BLaER1 (cell line): Measurements from ENCODE around the gene F8A2.
"Not testable (repeated sequence)": the region's sequence is repeated elsewhere in the genome, so short reads cannot be mapped to it uniquely, and the experiment has no call there.

ENCODE experiments used
- H3K27ac ChIP-seq: shearing (Covaris generic); formaldehyde crosslinking; 2 replicates; pipeline ENCODE4 v1.8.1; 2022
- H3K27me3 ChIP-seq: shearing (Covaris generic); formaldehyde crosslinking; 2 replicates; pipeline ENCODE4 v1.8.1; 2022
- H3K36me3 ChIP-seq: shearing (Covaris generic); formaldehyde crosslinking; 2 replicates; pipeline ENCODE4 v1.8.1; 2022
- H3K4me1 ChIP-seq: shearing (Covaris generic); formaldehyde crosslinking; 2 replicates; pipeline ENCODE4 v1.8.1; 2022
- H3K4me2 ChIP-seq: shearing (Covaris generic); formaldehyde crosslinking; 2 replicates; pipeline ENCODE4 v1.8.1; 2022
- H3K4me3 ChIP-seq: shearing (Covaris generic); formaldehyde crosslinking; 2 replicates; pipeline ENCODE4 v1.8.1; 2022
- H3K9ac ChIP-seq: shearing (Covaris generic); formaldehyde crosslinking; 2 replicates; pipeline ENCODE4 v1.8.1; 2022
- H3K9me3 ChIP-seq: shearing (Covaris generic); formaldehyde crosslinking; 2 replicates; pipeline ENCODE4 v1.8.1; 2022
- H4K20me1 ChIP-seq: shearing (Covaris generic); formaldehyde crosslinking; 2 replicates; pipeline ENCODE4 v1.8.1; 2022
- Cebpa-rat ChIP-seq: shearing (Covaris generic); IDR thresholded peaks from 2 replicates; pipeline ENCODE4 v1.8.1; 2022

Gene F8A2

DNA sequence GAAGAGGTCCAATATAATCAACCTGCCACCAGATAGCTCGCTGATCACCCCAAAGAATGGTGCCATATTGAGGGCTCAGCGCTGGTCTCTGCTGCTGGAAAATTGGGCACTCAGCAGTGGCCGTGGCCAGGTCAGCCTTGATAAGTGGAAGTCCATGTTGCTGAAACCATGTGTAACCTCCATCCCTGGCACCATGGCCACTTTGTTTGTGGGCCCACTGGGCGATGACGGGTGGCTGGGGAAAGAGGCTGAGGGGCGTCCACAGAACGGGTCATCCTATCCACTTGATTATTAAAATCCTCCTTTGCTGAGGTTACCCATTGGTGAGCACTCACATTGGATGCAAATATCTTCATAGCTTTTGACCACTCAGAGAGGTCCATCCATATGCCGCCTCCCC, 7.7 kb downstream of the F8A2 start:
- Histone ChIP-seq H3K4me1 (0 out of 2 replicates have a peak, but pooled peaks cover 3% of the 10 kb centered on the region), H3K36me3 (peaks cover 10% of the 10 kb centered on the region; the same call in 1 of the 2 replicates), H3K4me3 (no peak overlapping the region), H4K20me1 (no peaks in the 10 kb centered on the region), H3K27ac (no peak overlapping the region), H3K9ac (no peak overlapping the region), H3K27me3 (peaks cover 12% of the 10 kb centered on the region; the same call in 1 of the 2 replicates), H3K9me3 (peaks cover 56% of the 10 kb centered on the region), H3K4me2 (no peak overlapping the region)
- no peak for TF ChIP-seq Cebpa-rat

DNA sequence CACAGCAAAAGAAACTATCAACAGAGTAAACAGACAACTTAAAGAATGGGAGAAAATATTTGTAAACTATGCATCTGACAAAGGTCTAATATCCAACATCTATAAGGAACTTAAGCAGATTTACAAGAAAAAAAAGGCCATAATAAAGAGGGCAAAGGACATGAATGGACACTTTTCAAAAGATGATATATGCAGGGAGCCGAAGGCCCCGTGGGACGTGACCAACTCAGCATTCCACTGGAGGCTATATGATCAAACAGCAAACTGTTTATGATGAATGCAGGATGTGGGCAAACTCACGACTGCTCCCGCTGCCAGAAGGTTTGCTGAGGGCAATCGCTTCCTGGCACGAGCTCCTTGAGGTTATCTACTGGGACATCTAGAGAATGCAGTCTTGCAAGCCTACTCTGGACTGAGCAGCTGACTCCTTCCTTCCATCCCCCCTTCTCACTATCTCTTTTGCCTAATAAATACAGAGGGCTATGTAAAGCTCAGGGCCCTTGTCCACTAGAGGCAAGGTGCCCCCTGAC, 12.9 kb downstream of the F8A2 start:
- Histone ChIP-seq H3K27me3 (peaks cover 16% of the 10 kb centered on the region; the same call in 1 of the 2 replicates), H3K4me2 (peak overlapping the region; percentile 28; the same call in 1 of the 2 replicates), H3K9me3 (peaks cover 50% of the 10 kb centered on the region)
- not testable (repeated sequence) for H3K9ac ChIP-seq, H4K20me1 ChIP-seq, H3K36me3 ChIP-seq, H3K27ac ChIP-seq, H3K4me3 ChIP-seq, H3K4me1 ChIP-seq

DNA sequence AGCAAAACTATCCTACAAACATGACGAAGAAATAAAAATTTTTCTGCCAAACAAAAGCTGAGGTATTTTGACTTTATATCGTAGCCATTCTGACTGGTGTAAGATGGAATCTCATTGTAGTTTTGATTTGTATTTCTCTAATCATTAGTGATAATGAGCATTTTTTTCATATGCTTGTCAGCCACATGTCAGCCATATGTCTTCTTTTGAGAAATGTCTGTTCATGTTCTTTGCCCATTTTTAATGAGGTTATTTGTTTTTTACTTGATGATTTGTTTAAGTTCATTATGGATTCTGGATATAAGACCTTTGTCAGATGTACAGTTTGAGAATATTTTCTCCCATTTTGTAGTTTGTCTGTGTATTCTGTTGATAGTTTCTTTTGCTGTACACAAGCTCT, 24.5 kb downstream of the F8A2 start:
- no peak overlapping the region for H3K27ac ChIP-seq
- H3K4me2 ChIP-seq, result no peak overlapping the region
- H3K4me3 ChIP-seq, result no peak overlapping the region
- no peak for TF ChIP-seq Cebpa-rat
- no peak overlapping the region for H3K9ac ChIP-seq
- peaks cover 28% of the 10 kb centered on the region for H3K9me3 ChIP-seq
- no peaks in the 10 kb centered on the region for H3K4me1 ChIP-seq
- no peaks in the 10 kb centered on the region for H3K36me3 ChIP-seq
- no peaks in the 10 kb centered on the region for H4K20me1 ChIP-seq
- H3K27me3 ChIP-seq, result no peaks in the 10 kb centered on the region; the same call in 1 of the 2 replicates

DNA sequence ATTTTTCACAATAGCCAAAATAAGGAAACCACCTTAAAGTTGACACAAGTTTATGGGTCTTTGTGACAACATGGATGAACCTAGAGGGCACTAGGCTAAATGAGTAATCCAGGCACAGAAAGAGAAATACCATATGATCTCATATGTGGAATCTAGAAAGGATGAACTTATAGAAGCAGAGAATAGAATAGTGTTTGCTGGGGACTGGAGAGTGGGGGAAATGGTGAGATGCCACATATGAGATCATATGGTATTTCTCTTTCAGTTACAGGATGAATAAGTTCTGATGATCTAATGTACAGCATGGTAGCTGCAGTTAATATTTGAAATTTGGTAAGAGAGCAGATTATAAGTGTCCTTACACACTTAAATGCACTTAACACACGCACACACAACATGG, 35.9 kb downstream of the F8A2 start:
- H3K9ac ChIP-seq, result no peak overlapping the region
- H3K4me1 ChIP-seq, result no peaks in the 10 kb centered on the region
- H3K27ac ChIP-seq, result no peak overlapping the region
- H3K27me3 ChIP-seq, result 0 out of 2 replicates have a peak, but pooled peaks cover 15% of the 10 kb centered on the region
- no peaks in the 10 kb centered on the region for H3K36me3 ChIP-seq
- no peaks in the 10 kb centered on the region; the same call in 1 of the 2 replicates for H3K9me3 ChIP-seq
- H3K4me2 ChIP-seq, result no peak overlapping the region
- H3K4me3 ChIP-seq, result no peak overlapping the region
- no peaks in the 10 kb centered on the region for H4K20me1 ChIP-seq
- no peak for TF ChIP-seq Cebpa-rat
